NCI-H774 (cell line): Measurements from ENCODE around the gene STARD13.

ENCODE experiments used
- DNase-seq: peaks from one replicate; lab custom pipeline; 2025; lab: John Stamatoyannopoulos, UW

The STARD13 gene

DNA sequence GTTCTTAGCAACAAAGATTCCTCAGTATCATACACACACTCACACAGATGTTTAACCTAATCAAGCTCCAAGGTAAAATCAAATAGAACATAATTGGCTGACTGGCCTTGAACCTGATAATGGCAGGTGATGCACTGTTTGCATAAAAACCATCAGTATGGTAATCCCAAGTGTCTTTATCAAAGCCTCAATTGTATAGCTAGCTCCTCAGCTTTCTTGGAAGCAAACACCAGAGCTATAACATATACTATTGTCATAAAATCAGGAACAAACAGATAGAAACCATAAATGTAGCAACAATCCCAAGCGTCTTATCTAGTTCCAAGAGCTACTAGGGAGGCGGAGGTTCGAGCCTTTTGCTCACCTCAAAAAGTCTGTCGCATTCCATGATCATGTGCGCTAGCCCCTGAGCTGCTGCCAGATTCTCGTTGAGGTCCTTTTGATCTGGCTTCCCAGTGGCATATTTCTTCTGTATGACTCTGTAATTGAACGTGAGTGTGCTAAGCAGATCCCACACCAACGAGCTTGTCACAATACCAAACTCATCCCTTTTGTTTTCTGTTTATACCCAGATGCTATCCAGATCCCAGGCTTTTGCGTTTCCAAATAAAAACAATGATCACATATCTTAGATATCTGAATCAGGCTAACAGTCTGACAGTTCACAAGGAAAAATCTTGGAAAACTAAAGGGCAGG lies 174.0 kb downstream of the STARD13 start:
- no peak for DNase-seq

DNA sequence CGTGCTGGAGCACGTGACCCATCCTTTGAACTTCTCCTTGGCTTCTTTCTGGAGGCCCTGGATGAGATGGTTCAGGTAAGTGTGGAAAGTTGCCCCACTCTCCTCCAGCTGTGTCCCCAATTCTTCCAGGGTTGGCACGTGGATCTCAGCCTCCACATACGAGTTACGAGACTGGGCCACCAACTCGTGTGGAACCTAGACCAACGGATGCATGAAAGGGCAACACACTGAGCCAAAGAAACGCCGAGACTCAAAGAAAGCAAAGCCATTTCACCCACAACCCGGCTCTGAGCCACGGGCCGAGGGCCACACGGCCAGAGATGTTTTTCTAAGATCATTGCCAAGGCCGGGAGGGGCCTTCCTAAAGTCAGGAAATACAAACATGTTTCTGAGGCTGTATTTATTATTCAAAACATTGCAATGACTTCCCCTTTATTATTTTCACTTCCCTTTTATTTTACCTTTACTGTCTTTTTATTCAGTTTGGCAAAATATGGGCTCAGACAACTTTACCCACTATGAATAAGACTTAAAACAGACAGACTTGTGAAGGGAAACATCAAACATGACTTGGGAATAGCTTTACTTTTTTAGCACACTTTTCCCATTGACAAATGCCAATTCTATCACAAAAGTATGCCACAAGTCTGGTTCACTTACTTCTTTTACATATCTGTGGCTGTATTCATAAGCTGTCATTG lies 174.7 kb downstream of the STARD13 start:
- DNase-seq = no peak

GRCh38 chr13:33110386-33110712 lies 175.2 kb downstream of the STARD13 start:
- DNase-seq = no peak

DNA sequence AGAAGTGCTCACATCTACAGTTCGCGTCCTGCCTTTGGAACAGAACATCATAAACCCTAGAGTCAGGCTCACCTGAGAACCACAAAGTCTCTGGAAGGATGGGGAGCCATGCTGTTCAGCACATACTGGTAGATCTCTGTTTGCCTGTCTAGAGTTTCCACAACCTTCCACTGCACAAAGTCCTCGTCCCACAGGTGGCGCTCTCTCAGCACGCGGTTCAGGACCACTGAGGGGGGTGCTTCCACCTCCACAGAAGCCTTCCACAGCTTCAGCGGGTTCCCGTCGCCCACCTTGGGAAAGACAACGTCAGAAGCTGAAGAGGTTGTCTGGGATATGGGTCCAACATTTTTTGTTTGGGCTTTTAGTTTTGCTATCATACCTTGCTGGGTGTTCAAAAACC lies 175.8 kb downstream of the STARD13 start:
- DNase-seq = no peak

GRCh38 chr13:33109271-33109697 lies 176.3 kb downstream of the STARD13 start:
- DNase-seq = no peak

GRCh38 chr13:33108620-33109019 lies 176.9 kb downstream of the STARD13 start:
- DNase-seq = no peak

- DNase-seq = no peak
Measured at GRCh38 chr13:33107361-33107760, 178.2 kb downstream of the STARD13 start.

GRCh38 chr13:33106656-33107360 lies 178.7 kb downstream of the STARD13 start:
- no peak for DNase-seq

GRCh38 chr13:33105387-33106005 lies 180.1 kb downstream of the STARD13 start:
- DNase-seq = no peak

DNA sequence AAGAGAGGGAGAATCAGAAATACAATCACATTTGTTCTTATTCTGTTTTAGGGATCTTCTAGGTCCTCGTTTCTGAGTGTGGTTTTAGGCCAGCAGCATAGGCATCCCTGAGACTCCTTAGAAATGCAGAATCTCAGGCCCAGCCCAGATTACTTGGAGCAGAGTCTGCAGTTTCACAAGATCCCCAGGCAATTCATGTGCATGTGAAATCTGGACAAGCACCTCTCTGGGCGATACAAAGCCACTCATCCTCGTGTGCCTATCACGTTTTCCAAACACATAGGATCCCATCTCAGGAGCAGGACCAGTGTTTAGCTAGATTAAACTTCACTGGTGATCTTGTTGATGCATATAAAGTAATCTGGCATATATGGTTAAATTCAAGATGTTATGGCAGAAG lies 182.1 kb downstream of the STARD13 start:
- DNase-seq = no peak

- DNase-seq = no peak
Measured at GRCh38 chr13:33101835-33102234, 183.7 kb downstream of the STARD13 start.

- no peak for DNase-seq
Measured at GRCh38 chr13:33100886-33101285, 184.7 kb downstream of the STARD13 start.

DNA sequence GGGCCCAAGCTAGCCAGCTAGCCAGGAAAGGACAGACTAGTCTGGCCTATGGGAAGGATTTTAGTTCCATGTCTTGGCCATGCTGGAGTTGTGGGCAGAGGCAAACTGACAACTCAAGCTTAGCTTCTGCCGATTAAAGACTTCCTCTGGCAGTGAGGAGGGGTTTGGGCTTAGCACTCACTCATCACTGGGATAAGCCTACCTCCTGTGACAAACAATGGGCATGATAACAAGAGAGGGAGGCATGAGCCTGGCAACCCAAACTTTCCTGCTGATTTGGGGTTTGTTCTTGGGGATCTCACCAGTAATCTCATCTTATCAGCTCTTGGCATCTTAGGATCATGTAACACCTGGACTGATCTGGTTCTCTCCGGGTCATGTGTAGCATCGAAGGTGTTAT lies 185.7 kb downstream of the STARD13 start:
- DNase-seq = no peak

DNA sequence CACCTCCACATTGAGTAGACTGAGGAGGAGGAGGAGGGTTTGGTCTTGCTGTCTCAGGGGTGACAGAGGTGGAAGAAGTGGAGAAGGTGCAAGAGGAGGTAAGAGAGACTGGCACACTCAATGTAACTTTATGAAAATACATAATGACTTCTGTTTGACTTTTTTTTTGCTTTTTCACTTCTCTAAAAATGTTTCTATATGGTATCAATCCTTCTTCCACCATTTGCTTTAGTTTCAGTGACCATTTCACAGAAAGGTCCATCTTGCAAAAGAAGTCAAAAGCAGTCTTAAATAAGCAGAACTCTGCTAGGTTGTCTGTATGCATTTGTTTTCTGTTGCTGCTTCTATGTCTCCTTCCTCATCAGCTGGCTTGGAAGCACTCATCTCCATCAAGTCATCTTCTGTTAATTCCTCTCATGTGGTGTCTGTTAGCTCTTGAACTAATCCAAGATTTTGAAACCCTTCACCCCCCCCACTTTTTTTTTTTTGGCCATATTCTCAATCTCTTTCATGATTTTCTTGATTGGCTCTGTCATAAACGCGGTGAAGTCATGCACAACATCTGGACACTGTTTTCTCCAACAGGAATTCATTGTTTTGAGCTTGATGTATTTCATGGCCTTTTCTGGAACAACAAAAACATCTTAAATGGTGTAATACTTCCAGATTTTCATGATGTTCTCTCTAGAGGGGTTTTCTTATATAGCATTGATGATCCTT lies 188.5 kb downstream of the STARD13 start:
- no peak for DNase-seq

- no peak for DNase-seq
Measured at GRCh38 chr13:33092073-33092987, 193.2 kb downstream of the STARD13 start.

GRCh38 chr13:33091415-33091774 lies 194.2 kb downstream of the STARD13 start:
- DNase-seq = no peak

GRCh38 chr13:33090755-33091414 lies 194.7 kb downstream of the STARD13 start:
- no peak for DNase-seq

DNA sequence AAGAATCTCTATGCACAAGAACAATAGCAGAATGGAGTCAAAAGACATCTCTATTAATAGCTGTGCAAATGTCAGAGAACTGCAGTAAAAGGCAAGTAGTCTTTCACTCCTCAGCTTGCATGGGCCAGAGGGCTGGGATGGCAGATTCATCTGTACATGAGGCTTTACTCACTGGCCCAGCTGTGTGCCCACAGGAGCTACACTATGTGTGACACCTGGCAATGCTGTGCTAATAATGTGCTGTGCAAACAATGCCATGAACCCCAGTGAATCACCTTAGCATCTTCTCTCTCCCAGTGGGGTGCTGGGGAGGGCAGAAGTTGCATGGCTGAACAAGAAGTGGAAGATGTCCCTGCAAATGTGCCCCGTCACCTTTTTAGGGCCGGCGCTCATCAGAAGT lies 196.2 kb downstream of the STARD13 start:
- peak; percentile 9 for DNase-seq

DNA sequence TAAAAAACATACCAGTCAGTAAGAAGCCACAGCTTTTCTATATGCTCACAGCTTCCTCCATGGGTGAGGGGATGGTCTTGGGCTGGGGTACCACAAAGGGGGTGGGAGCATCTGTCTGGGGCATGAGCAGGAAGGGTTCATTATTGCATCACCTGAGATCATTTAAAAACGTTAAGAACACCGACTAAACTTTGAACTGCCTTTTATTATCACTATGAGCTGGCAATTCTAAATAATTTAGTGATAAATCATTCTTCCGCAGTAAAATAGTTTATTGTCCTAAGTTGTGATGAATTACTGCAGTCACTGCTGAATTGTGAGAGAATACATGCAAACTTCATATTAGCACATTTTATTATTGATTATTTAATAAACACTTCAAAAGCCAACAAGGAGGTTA lies 197.8 kb downstream of the STARD13 start:
- no peak for DNase-seq

- DNase-seq = no peak
Measured at GRCh38 chr13:33087091-33087490, 198.5 kb downstream of the STARD13 start.

DNA sequence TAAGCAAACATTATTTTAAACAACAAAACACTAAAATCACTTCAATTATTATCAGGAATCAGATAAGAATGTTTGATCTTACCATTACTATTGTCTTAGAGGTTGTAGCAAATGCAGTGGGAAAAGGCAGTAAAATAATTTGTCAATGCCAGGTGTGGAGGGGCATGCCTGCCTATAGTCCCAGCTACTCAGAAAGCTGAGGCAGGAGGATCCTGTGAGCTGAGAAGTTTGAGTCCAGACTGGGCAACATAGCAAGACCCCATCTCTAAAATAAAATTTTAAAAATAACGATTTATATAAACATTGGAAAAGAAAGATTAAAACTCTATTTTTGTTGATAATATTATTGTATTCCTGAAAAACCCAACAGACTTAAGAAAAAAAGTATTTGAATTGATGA lies 202.5 kb downstream of the STARD13 start:
- no peak for DNase-seq
